ENCODE data around the gene TP53AIP1. TPM values are rescaled to one million over a fixed set of nuclear protein-coding genes. Genes with fewer than 3 reads are reported as not detected.

Gene TP53AIP1
- total RNA-seq, 2 donors from 2014 or later, result not detected

- H3K9me3 ChIP-seq (ENCODE audit: control insufficient read depth, low read length), result no peaks in the 10 kb centered on the region
- DNase-seq, result no peak
- Mint-ChIP-seq H3K27me3 (ENCODE audit: insufficient read depth) (no peaks in the 10 kb centered on the region), H3K9me3 (no peaks in the 10 kb centered on the region), H3K4me1 (peaks cover 14% of the 10 kb centered on the region), H3K36me3 (ENCODE audit: low read depth) (peaks cover 42% of the 10 kb centered on the region), H3K27ac (no peak overlapping the region), H3K4me3 (no peak overlapping the region)
- H3K36me3 ChIP-seq (ENCODE audit: control insufficient read depth, insufficient read depth, low read length), result peaks cover 51% of the 10 kb centered on the region
- no peak overlapping the region for H3K27ac ChIP-seq (ENCODE audit: low read depth, low read length)
- H3K9ac ChIP-seq (ENCODE audit: extremely low read depth, low read length, poor library complexity, severe bottlenecking), result no peak overlapping the region
- no peak overlapping the region for H3K4me3 ChIP-seq (ENCODE audit: low read length)
- peak; percentile 29 for TF ChIP-seq CTCF (conservative IDR thresholded peaks at IDR 0.05)
- H3K27me3 ChIP-seq (ENCODE audit: control insufficient read depth, insufficient read depth, low read length, poor library complexity, severe bottlenecking), result no peaks in the 10 kb centered on the region
- 91 to 100% methylated on average over 2 to 9 of the region's 9 CpGs for WGBS, 2 experiments (ENCODE audit: insufficient coverage in 1 of 2, insufficient read length in 1 of 2)
- H3K4me1 ChIP-seq (ENCODE audit: control insufficient read depth, insufficient read depth, low read length), result no peaks in the 10 kb centered on the region
These were observed 26.2 kb upstream of the TP53AIP1 start for GRCh38 chr11:128968916-128969315.

GRCh38 chr11:128967578-128967977, 24.9 kb upstream of the TP53AIP1 start:
- H3K4me3 ChIP-seq (ENCODE audit: low read length), result no peak overlapping the region
- 94 to 96% methylated on average over 4 to 5 of the region's 6 CpGs for WGBS, 2 experiments (ENCODE audit: insufficient coverage in 1 of 2, insufficient read length in 1 of 2)
- H3K4me1 ChIP-seq (ENCODE audit: control insufficient read depth, insufficient read depth, low read length), result no peaks in the 10 kb centered on the region
- peaks cover 29% of the 10 kb centered on the region for H3K36me3 Mint-ChIP-seq (ENCODE audit: low read depth)
- no peaks in the 10 kb centered on the region for H3K9me3 ChIP-seq (ENCODE audit: control insufficient read depth, low read length)
- no peaks in the 10 kb centered on the region for H3K27me3 Mint-ChIP-seq (ENCODE audit: insufficient read depth)
- H3K27me3 ChIP-seq (ENCODE audit: control insufficient read depth, insufficient read depth, low read length, poor library complexity, severe bottlenecking), result no peaks in the 10 kb centered on the region
- H3K27ac Mint-ChIP-seq, result no peak overlapping the region
- H3K4me1 Mint-ChIP-seq, result peaks cover 16% of the 10 kb centered on the region
- H3K9ac ChIP-seq (ENCODE audit: extremely low read depth, low read length, poor library complexity, severe bottlenecking), result no peak overlapping the region
- no peak for DNase-seq
- no peaks in the 10 kb centered on the region for H3K9me3 Mint-ChIP-seq
- no peak for TF ChIP-seq CTCF (conservative IDR thresholded peaks at IDR 0.05)
- H3K4me3 Mint-ChIP-seq, result no peak overlapping the region
- H3K27ac ChIP-seq (ENCODE audit: low read depth, low read length), result no peak overlapping the region
- H3K36me3 ChIP-seq (ENCODE audit: control insufficient read depth, insufficient read depth, low read length), result peaks cover 38% of the 10 kb centered on the region

- TF ChIP-seq CTCF (conservative IDR thresholded peaks at IDR 0.05), result no peak
- no peak overlapping the region for H3K4me3 ChIP-seq (ENCODE audit: low read length)
- Mint-ChIP-seq H3K4me3 (no peak overlapping the region), H3K36me3 (ENCODE audit: low read depth) (peaks cover 21% of the 10 kb centered on the region), H3K4me1 (peaks cover 13% of the 10 kb centered on the region), H3K9me3 (no peaks in the 10 kb centered on the region), H3K27me3 (ENCODE audit: insufficient read depth) (no peaks in the 10 kb centered on the region), H3K27ac (no peak overlapping the region)
- DNase-seq, result no peak
- H3K4me1 ChIP-seq (ENCODE audit: control insufficient read depth, insufficient read depth, low read length), result no peaks in the 10 kb centered on the region
- H3K27ac ChIP-seq (ENCODE audit: low read depth, low read length), result no peak overlapping the region
- no peak overlapping the region for H3K9ac ChIP-seq (ENCODE audit: extremely low read depth, low read length, poor library complexity, severe bottlenecking)
- no peaks in the 10 kb centered on the region for H3K9me3 ChIP-seq (ENCODE audit: control insufficient read depth, low read length)
- H3K36me3 ChIP-seq (ENCODE audit: control insufficient read depth, insufficient read depth, low read length), result peaks cover 18% of the 10 kb centered on the region
- H3K27me3 ChIP-seq (ENCODE audit: control insufficient read depth, insufficient read depth, low read length, poor library complexity, severe bottlenecking), result no peaks in the 10 kb centered on the region
- 58 to 67% methylated on average over 3 to 4 of the region's 4 CpGs for WGBS, 2 experiments (ENCODE audit: insufficient coverage in 1 of 2, insufficient read length in 1 of 2)
These were observed 22.8 kb upstream of the TP53AIP1 start for GRCh38 chr11:128965485-128965884.
